RPMI7951 (cell line): Measurements from ENCODE around the gene HOOK2. TPM values are rescaled to one million over a fixed set of nuclear protein-coding genes. Genes with fewer than 3 reads are reported as not detected.
"Not testable (repeated sequence)": the region's sequence is repeated elsewhere in the genome, so short reads cannot be mapped to it uniquely, and the experiment has no call there.

Experiments used
- DNase-seq: peaks from one replicate; pipeline ENCODE4 v3.0.0-alpha.2; 2012; ENCODE audit warnings: low read depth
- total RNA-seq: library from RNA; depleted of rRNA; stranded (reverse); fragments of >200 nt; shearing (Covaris generic); gene quantifications from 2 replicates; pipeline ENCODE4 v1.2.3, GENCODE V29; 2014

The HOOK2 gene
- total RNA-seq, 1 experiment from 2014 or later: 4.0 TPM

DNA sequence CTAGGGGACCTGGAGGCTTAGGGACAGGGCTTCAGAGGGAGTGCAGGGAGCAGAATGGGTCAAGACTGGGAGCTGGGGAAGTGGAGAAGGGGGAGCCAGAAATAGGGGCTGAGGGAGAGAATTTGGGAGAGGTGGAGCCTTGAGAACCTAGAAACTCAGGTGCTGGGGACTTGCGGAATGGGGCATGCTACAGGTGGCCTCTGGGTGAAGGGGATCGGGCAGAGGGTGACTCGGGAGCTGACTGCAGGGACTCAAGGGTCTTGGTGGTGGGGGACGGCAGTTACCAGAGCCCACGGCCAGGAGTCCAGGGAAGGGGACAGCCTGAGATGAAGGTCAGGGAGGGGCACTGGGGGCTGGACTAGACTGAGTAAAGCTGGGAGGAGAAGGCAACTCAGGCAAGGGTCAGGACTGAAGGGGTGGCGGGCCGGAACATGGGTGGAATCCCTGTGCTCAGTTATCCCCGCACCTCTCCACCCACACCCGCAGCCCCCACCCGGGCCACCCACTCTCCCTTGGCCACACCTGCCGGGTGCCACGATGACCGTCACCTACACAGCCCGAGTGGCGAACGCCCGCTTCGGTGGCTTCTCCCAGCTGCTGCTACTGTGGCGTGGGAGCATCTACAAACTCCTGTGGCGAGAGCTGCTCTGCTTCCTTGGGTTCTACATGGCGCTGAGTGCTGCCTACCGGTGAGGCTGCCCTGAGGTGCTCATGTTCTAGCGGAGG is 23.1 kb downstream of the HOOK2 start:
- DNase-seq: no peak

DNA sequence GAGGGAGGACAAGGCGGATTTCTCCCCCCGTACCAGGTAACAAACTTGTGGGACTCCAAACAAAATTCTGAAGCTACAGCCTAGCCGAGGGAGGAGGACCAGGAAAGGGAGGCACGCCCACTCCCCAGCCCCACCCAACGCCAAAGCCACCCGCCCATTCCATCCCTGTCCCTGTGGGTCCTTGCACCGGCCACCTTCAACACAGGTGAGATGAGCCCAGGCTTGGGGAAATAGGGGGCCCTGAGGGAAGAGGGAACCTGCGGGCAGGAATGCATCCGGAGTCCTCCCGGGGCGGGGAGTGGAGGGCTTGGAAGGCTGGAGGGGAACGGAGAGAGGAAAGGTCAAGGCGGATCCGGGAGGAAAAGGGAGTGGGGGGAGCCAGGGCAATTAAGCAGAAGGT is 23.7 kb downstream of the HOOK2 start, which contains the start of gene BEST2:
Gene BEST2, plus strand, starts transcription at position 157 of the 400 bp plus-strand sequence. CDS start 802 bp downstream, outside the sequence.
- DNase-seq: no peak

DNA sequence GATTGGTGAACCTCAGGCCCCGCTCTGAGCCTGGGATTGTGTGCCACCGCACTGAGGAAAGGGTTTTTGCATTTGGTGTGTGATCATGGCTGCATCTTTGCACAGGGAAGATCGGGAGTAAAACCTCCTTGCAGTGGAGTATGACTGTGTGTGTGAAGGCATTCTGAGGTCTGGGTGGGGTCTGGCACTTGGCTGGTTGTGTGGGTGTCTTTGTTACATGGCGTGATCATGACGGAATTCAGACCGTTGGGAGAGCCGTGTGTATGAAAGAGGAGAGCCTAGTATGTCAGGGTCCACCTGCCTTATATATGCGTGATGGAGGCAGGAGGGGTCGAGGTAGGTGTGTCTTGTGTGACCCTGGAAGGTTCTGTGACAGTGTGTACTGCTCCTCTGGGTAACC is 24.5 kb downstream of the HOOK2 start:
- DNase-seq: no peak

DNA sequence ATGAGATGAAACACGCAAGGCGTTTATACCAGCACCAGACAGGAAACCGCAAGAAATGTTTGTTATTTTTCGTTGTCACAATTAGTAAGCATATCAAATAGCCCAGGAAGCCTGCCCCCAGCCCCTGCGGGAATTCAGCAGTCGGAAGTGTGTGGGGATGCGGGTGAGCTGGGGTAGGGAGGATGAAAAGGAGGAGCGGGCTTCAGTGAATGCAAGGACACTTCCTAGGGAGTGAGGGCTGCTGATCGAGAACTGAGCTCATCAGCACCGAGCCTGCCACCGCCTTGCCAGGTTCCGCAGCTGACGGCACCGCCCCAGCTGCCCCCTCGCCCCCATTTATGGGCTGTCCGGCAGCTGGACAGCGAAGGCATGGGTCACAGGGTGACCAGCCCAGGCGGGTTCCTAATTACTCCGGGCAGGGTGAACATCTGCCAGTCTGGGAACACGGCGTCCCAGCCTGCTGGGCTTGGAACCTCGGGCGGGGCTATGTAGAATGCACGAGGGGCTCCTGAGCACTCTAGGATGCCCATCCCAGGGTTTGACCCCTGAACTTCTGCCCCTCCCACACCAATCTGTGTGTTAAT is 25.3 kb downstream of the HOOK2 start:
- DNase-seq: peak; percentile 46

DNA sequence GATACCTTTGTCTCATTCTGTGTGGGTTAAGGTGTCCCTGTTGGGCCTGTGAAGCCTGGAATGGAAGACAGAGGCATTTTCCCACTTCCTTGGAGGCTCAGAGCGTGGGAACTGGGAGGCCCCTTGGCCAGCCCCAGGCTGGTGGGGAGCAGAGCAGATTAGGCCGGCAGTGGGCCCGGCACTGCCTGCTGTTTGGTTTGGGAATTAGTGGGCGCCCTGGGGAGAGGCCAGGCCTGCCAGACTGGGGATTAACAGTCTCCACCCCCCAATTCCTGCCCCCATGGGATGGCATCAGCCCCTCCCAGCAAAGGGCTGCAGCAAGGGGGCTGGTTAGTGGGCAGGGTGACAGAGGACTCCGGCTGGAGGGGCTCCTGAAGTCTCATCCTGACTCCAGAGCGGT is 26.9 kb downstream of the HOOK2 start:
- no peak for DNase-seq

DNA sequence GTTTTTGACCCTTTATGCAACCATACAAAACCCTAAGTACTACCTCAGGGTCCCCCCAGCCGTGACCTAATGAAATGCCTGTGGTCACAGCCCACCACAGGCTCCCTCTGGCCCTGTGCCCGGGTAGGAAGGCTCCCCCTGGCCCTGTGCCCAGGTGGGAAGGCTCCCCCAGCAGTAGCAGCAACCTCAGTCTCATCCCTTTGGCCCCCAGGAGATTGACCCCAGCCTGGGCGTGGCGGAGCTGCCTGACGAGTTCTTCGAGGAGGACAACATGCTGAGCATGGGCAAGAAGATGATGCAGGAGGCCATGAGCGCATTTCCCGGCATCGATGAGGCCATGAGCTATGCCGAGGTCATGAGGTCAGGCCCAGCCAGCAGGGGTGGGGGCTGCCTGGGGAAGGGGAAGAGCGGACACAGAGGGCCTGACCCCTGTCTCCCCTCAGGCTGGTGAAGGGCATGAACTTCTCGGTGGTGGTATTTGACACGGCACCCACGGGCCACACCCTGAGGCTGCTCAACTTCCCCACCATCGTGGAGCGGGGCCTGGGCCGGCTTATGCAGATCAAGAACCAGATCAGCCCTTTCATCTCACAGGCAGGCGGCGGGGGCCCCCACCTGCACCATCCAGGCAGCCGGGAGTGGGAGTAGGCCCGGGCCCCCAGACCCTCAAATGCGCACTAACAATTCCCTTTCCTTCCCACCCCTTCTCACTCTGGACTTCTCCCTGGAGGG is 30.0 kb downstream of the HOOK2 start:
- DNase-seq: no peak

DNA sequence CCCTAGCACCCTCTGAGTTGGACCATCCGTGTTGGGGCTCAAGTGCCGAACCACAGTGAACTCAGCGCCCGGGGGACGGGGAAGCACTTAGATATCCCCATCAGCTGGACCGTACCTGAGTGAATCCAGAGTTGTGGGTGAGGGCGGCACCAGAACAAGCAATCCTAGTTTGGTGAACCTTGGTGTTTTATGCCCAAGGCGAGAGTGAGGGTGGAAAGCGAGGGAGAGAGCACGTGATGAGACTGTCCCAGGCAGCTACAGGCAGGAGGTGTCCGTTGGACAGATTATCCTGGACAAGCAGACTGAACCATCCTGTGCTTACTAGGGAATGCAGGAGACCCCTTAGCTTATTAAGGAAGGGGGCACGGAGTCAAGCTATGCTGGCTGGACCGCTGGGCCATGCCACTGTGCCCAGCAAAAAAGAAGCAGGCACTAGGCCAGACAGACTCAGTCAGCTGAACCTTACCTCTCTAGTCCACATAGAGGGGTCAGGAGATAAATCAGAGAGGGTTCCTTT is 37.5 kb downstream of the HOOK2 start:
- no peak for DNase-seq

DNA sequence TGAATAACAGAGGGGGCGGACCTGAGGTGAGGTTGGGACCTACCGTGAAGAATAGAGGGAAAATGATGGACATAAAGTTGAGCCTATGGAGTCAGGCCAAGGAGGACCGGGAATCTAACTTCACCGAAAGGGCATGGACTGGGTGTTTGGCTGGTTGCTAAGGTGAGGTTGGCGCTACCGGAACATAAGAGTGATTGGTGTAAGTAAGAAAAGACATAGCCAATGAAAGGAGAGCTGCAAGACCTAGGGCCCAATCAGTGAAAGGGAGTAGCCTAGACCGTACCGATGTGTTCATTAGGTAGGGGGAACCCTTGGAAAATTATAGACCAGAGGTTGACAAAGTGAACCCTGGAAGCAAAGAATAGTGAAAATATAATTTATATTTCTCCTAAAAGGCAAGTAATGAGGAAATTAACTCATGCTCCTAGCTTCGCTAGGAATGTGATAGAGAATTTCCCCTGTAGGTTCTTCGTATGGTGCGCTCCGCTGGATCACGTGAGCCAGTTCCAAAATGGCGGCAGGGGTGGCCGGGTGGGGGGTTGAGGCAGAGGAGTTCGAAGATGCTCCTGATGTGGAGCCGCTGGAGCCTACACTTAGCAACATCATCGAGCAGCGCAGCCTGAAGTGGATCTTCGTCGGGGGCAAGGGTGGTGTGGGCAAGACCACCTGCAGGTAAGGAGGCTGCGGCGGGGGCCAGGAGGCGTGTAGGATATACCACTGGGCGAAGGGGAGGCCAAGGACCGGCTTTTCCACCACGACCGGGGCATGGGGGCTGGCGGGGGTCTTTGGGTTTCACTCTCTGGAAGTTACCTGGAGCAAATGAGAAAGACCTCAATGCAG is 38.1 kb downstream of the HOOK2 start, which contains the start of gene GET3:
Gene GET3, plus strand, starts transcription at position 503 of the 840 bp plus-strand sequence. Its CDS starts 9 bp downstream, at position 512.
- DNase-seq: peak; percentile 100

DNA sequence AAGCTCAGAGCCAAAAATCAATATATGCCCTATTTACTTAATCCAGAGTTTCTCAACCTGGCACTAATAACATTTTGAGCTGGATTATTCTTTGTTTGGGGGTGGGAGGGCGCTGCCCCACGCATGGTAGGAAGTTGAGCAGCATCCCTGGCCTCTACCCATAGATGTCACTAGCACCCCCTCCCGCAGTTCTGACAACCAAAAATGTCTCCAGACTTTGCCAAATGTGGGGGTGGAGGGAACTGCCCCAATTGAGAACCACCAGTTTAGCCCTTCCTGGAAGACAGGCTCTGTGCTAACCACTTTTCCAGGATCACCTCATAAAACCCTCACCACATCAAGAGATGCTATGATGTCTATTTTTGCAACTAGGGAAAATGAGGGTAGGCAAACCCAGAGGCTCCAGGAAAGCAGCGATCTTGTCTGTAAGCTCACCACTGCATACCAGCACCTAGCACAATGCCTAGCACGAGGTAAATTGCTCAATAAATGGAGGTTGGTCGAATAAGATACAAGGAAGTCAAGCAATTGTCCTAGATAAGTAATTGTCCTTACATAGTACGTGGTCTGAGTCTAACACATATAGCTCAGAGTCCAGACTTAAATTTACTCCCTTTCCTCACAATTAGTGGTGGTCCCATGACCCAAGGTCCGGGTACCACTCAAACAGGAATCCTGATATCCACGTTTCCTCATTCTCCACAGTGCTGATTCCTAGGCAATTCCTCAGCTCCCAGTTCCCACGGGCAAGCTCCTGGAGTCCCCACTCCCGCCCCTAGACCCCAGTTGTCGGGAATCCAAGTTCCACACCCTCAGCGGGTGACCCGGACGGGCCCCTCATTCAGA is 41.8 kb downstream of the HOOK2 start:
- peak; percentile 51 for DNase-seq

DNA sequence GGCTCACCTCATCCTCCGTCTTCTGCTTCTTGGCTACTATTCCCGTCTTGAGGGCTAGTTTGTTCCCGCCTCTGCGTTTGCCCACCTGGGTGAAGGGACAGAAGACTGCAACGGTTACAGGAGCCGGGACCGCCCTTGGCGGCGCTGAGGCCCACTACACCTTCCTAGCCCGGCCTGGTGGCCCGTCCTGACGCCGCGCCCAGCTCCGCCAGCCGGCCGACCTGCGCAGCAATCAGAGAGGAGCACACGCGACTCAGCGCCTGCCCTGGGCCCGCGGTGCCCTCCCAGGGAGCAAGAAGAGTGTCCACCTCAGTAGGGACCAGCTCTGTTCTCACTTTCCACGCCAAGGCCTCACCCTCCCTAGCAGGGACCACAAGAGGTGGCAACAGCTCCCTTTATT is 44.0 kb downstream of the HOOK2 start:
- no peak for DNase-seq

DNA sequence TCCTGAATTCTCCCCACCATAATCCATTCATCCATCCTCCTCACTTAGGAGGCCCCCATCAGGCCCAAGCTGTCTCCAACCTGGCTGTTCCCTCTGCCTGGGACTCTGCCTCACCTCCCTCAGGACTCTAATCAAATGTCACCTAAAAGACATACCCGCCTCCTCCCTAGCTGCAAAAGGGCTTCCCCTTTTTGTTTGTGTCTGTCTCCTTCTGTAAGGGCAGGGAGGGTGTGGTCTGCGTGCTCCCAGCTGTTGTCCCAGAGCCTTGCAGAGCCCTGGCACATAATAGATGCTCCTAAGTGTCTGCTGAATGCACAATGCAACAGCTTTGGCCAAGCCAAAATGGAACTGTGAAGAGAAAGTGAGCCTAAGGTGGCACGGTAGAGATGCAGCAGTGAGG is 45.3 kb downstream of the HOOK2 start:
- DNase-seq: no peak

DNA sequence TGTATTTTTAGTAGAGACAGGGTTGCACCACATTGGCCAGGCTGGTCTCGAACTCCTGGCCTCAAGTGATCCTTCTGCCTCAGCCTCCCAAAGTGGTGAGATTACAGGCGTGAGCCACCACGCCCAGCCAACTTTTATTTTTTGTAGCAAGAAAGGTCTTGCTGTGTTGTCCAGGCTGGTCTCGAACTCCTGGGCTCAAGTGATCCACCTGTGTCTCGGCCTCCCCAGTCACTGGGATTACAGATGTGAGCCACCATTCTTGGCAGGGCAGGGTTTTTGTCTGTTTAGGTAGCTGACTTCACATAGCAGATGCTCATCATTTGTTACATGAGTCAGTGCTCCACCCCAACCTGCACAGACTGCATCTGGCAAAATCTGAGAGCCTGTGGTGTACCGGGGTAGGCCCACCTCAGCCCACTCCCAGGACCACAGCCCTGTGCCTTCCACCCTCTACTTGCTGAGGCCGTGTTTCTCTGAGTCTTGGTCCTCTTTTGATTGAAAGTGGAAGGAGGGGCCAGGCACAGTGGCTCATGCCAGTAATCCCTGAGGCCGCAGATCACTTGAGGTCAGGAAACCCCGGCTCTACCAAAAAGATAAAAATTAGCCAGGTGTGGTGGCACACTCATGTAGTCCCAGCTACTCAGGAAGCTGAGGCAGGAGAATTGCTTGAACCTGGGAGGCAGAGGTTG is 47.5 kb downstream of the HOOK2 start:
- DNase-seq: no peak

DNA sequence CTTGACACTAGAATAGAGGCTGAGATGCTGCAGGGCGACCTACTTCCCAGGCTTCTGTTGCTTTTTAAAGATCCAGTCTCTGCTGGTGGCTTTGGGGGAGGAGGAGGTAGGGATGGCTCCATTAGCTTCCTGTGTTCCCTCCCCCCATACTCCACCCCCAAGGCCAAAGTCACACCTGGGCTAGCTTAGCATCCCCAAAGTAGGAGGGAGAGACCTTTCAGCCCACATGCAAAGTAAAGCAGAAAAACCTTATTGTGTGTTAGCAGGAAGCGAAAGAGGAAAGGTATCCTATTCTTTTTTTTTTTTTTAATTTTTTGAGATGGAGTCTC is 48.4 kb downstream of the HOOK2 start:
- no peak for DNase-seq

DNA sequence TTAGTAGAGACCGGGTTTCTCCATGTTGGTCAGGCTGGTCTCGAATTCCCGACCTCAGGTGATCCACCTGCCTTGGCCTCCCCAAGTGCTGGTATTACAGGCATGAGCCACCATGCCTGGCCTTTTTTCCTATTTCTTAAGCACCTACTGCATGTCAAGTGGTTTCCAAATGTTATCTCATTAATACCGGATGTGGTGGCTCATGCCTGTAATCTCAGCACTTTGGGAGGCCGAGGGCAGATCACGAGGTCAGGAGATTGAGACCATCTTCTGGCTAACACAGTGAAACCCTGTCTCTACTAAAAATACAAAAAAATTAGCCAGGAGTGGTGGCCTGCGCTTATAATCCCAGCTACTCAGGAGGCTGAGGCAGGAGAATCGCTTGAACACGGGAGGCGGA is 49.7 kb downstream of the HOOK2 start:
- DNase-seq: not testable (repeated sequence)

DNA sequence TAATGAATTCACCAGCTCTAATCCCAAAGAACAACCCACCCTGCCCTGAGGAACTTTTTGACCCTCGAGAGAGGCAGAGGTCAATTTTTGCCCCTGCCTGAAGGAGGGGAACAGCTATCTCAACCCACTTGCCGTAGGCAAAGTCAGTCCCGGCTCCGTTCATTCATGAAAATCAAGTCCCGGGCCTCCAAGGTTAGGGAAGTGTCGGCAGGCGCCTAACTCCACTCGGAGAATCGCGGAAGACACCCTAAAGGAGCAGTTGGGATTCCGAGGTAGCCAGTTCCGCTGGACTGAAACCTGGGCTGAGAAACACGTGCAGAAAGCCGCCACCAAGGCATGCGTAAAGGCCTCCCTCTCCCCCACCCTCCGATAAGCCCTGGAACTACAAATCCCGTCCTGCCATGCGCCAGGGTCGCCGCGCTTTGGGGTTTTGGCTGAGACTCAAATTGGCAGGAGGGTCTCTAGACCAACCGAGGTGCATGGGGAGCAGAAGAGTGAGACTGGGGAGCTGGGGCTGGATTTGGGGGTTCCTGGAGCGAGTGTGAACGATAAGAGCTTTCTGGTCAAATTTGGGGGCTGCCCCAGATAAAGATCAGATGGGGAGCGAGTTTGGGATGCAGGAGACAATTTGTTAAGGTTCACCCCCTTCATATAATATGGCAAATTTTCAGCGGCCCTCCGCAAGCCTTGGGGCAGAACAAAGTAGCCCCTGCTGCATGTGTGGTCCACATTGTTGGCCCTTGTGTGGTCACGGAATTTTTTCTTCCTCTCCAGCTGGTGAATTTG is 51.5 kb downstream of the HOOK2 start, which contains the start of gene TNPO2:
Gene TNPO2, minus strand, starts transcription at position 292 of the 786 bp plus-strand sequence. CDS start 2,955 bp downstream, outside the sequence.
- peak; percentile 72 for DNase-seq

DNA sequence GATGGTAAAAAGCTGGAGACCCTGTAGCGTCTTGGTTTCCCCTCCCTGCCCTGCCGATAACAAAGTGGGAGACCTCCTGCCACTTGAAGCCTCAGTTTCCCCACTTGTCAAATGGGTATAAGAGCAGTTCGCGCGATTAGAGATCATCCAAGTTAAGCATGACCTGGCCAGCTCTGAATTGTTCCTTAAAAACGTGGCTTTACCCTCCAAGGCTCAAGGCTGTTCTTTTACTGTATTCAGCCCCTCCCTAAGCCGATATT is 52.0 kb downstream of the HOOK2 start:
- DNase-seq: no peak

DNA sequence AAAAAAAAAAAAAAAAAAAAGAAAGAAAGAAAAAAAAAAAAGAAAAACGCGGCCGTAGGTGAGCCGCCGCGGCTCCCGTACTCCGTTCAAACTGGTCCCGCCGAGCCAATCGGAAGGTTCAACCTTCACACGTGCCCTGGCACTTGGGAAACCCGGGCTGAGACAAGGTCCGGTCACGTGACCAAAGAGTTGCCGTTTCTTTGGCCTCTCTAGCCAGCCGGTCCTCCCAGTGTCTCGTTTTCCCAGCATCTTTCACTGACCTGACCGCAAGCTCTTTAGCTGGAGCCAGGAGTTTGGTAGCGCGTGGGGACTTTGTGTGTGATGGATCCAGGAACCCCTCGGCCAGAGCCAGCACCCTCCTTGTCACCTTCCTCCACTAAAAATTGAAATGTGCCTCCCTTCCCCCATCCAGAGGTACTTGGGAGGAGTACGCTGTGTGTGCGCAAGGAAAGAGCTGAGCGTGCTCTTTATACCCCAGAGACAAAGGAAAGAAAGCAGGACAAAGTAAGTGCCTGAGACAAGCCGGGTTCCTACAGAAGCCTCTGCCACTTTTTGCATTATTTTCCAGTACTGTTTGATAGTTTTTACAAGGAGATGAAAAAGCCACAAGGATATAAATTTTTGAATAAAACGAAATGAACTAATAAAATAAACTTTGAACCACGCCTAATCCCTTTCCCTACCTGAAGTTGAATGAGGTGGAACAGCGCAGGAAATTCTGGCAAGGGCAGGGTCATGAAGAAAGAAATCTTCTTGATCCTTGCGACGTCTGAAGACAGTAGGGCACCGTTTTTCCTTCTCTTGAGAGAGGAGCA is 52.6 kb downstream of the HOOK2 start:
- peak; percentile 99 for DNase-seq
